ENCODE measurements around the gene POLK. TPM values are rescaled to one million over a fixed set of nuclear protein-coding genes. Genes with fewer than 3 reads are reported as not detected.

The POLK gene
- total and polyA plus RNA-seq, 2 of the 13 experiments (the other 11 are each of a cell fraction or from before 2014, with no cell fraction given): 8.6 to 11.7 TPM

DNA sequence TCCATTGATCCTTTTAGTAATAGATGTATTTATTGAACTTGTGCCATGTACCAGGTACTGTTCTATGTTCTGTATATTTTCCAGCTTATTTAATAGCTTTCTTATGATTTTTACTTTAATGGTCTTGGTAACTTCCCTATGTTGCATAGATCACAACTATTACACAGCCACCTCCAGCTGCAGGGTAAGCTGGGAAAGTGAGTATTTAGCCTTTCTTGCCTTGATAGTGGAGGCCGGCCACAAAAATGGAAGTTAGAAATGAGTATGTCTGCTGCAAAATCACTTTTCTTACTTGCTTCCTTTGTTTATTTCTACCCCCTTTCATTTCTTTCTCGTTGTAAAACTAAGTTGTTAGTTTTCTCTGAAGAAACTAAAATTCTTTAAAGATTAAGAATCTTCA is 56.5 kb downstream of the POLK start:
- TF ChIP-seq ZNF446 (CRISPR knock-in tag; IDR thresholded peaks at IDR 0.05) (no peak), RBAK (CRISPR knock-in tag; IDR thresholded peaks at IDR 0.05) (no peak), NR1H2 (CRISPR knock-in tag; IDR thresholded peaks at IDR 0.05; ENCODE audit: borderline replicate concordance, low read depth) (no peak), HNRNPLL (IDR thresholded peaks at IDR 0.05; ENCODE audit: low read depth, low read length, poor library complexity, severe bottlenecking) (no peak), ZNF484 (CRISPR knock-in tag; IDR thresholded peaks at IDR 0.05; ENCODE audit: borderline replicate concordance, low read depth) (no peak), ZNF7 (CRISPR knock-in tag; IDR thresholded peaks at IDR 0.05) (no peak), SMARCC2 (IDR thresholded peaks at IDR 0.05) (no peak), NR2C2 (CRISPR knock-in tag; IDR thresholded peaks at IDR 0.05; ENCODE audit: borderline replicate concordance) (no peak), KMT2A (CRISPR knock-in tag; IDR thresholded peaks at IDR 0.05) (no peak), ZNF432 (CRISPR knock-in tag; IDR thresholded peaks at IDR 0.05; ENCODE audit: borderline replicate concordance) (no peak), ZMAT3 (CRISPR knock-in tag; conservative IDR thresholded peaks at IDR 0.05) (no peak), ZBTB7B (CRISPR knock-in tag; IDR thresholded peaks at IDR 0.05) (no peak), PTBP1 (IDR thresholded peaks at IDR 0.05; ENCODE audit: low read depth, low read length, poor library complexity, severe bottlenecking) (no peak), SRSF4 (IDR thresholded peaks at IDR 0.05; ENCODE audit: low read depth, low read length, poor library complexity, severe bottlenecking) (no peak)
- TF ChIP-seq, protein P1, sequence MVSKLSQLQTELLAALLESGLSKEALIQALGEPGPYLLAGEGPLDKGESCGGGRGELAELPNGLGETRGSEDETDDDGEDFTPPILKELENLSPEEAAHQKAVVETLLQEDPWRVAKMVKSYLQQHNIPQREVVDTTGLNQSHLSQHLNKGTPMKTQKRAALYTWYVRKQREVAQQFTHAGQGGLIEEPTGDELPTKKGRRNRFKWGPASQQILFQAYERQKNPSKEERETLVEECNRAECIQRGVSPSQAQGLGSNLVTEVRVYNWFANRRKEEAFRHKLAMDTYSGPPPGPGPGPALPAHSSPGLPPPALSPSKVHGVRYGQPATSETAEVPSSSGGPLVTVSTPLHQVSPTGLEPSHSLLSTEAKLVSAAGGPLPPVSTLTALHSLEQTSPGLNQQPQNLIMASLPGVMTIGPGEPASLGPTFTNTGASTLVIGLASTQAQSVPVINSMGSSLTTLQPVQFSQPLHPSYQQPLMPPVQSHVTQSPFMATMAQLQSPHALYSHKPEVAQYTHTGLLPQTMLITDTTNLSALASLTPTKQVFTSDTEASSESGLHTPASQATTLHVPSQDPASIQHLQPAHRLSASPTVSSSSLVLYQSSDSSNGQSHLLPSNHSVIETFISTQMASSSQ (IDR thresholded peaks at IDR 0.05; ENCODE audit: low read depth): no peak
- TF ChIP-seq, protein P1 (CRISPR knock-in tag; IDR thresholded peaks at IDR 0.05; ENCODE audit: borderline replicate concordance): no peak
- TF ChIP-seq, protein P2, sequence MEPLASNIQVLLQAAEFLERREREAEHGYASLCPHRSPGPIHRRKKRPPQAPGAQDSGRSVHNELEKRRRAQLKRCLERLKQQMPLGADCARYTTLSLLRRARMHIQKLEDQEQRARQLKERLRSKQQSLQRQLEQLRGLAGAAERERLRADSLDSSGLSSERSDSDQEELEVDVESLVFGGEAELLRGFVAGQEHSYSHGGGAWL (CRISPR knock-in tag; IDR thresholded peaks at IDR 0.05): no peak
- TF ChIP-seq, protein P3, sequence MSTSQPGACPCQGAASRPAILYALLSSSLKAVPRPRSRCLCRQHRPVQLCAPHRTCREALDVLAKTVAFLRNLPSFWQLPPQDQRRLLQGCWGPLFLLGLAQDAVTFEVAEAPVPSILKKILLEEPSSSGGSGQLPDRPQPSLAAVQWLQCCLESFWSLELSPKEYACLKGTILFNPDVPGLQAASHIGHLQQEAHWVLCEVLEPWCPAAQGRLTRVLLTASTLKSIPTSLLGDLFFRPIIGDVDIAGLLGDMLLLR (CRISPR knock-in tag; IDR thresholded peaks at IDR 0.05): no peak
- FAIRE-seq: no peak
- in situ Hi-C loops (cut with HindIII; ENCODE audit: extremely low pct_ligation_motif_present, low pct_unique_long_range_greater_than_20kb) (no loop called here), intact Hi-C loops (cut with micrococcal nuclease; ENCODE audit: unreplicated experiment) (no loop called here)
- DNase-seq (ENCODE audit: low spot score): no peak
- no peak overlapping the region for H3K27ac ChIP-seq (ENCODE audit: extremely low read length, insufficient read depth, low read length)
- H3K36me3 ChIP-seq (replicated peaks in 1 of 2; ENCODE audit: control insufficient read depth in 1 of 2, insufficient read depth in 2 of 2, low read length in 2 of 2): peaks cover 0 to 9% of the 10 kb centered on the region in 2 experiments; a peak in 2 of 5 replicates
- H3K9me3 ChIP-seq (ENCODE audit: low read length): no peaks in the 10 kb centered on the region
- no TSS peak for BruUV-seq (replicated peaks)
- WGBS (ENCODE audit: low lambda C conversion rate): 96% methylated on average over 2 of the region's 2 CpGs
- ChIA-PET CTCF (ENCODE audit: low intra/inter-chr PET ratio, low total read pairs) (no interaction called here), POLR2A (no interaction called here)
- no peak overlapping the region for H3K4me2 ChIP-seq (ENCODE audit: low read depth, low read length)
- no peaks in the 10 kb centered on the region for H3K79me2 ChIP-seq (ENCODE audit: insufficient read depth, low read length)
- H3K9ac ChIP-seq (ENCODE audit: insufficient read depth, low read depth, low read length): no peak overlapping the region
- no peak overlapping the region for H3K4me3 ChIP-seq (replicated peaks in 1 of 3; ENCODE audit: insufficient read depth in 1 of 3, low read depth in 2 of 3, low read length in 3 of 3)
- no peak for ATAC-seq
- no peak overlapping the region for H2AFZ ChIP-seq (ENCODE audit: low read length)
- no peaks in the 10 kb centered on the region for H4K20me1 ChIP-seq (ENCODE audit: insufficient read depth, low read length)
- H3K27me3 ChIP-seq (ENCODE audit: control insufficient read depth in 1 of 2, insufficient read depth in 2 of 2, low read length in 2 of 2): no peaks in the 10 kb centered on the region
- no peaks in the 10 kb centered on the region for H3K4me1 ChIP-seq (ENCODE audit: insufficient read depth, low read length)
